ENCODE data around the gene ARHGAP25. TPM values are rescaled to one million over a fixed set of nuclear protein-coding genes. Genes with fewer than 3 reads are reported as not detected.

The ARHGAP25 gene
- total RNA-seq, 2 donors from 2014 or later, result 4.2 to 6.6 TPM

GRCh38 chr2:68741238-68741637 is 6.6 kb downstream of the ARHGAP25 start:
- Histone ChIP-seq H3K27ac (peak overlapping the region in 1 of 4 donors; percentile 49), H3K4me1 (no peaks in the 10 kb centered on the region), H3K27me3 (no peaks in the 10 kb centered on the region), H3K9me3 (no peaks in the 10 kb centered on the region), H3K4me3 (no peak overlapping the region), H3K36me3 (replicated peaks in 1 of 2; ENCODE audit: insufficient read depth in 1 of 2, low read depth in 2 of 2) (no peaks in the 10 kb centered on the region)
- 73 to 80% methylated on average over 3 of the region's 3 CpGs for WGBS, 2 donors
- DNase-seq (no peak), ATAC-seq (no peak)
- TF ChIP-seq, protein P1, sequence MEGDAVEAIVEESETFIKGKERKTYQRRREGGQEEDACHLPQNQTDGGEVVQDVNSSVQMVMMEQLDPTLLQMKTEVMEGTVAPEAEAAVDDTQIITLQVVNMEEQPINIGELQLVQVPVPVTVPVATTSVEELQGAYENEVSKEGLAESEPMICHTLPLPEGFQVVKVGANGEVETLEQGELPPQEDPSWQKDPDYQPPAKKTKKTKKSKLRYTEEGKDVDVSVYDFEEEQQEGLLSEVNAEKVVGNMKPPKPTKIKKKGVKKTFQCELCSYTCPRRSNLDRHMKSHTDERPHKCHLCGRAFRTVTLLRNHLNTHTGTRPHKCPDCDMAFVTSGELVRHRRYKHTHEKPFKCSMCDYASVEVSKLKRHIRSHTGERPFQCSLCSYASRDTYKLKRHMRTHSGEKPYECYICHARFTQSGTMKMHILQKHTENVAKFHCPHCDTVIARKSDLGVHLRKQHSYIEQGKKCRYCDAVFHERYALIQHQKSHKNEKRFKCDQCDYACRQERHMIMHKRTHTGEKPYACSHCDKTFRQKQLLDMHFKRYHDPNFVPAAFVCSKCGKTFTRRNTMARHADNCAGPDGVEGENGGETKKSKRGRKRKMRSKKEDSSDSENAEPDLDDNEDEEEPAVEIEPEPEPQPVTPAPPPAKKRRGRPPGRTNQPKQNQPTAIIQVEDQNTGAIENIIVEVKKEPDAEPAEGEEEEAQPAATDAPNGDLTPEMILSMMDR (IDR thresholded peaks at IDR 0.05), result no peak
- TF ChIP-seq POLR2A (IDR thresholded peaks at IDR 0.05), result no peak
- intact Hi-C loops (cut with DNase I), result no loop called here

- Histone ChIP-seq H3K4me1 (no peaks in the 10 kb centered on the region), H3K4me3 (no peak overlapping the region), H3K27ac (peak overlapping the region in 1 of 4 donors; percentile 49), H3K27me3 (no peaks in the 10 kb centered on the region), H3K9me3 (no peaks in the 10 kb centered on the region), H3K36me3 (replicated peaks in 1 of 2; ENCODE audit: insufficient read depth in 1 of 2, low read depth in 2 of 2) (no peaks in the 10 kb centered on the region)
- WGBS, 2 donors, result 80 to 87% methylated on average over 5 of the region's 5 CpGs
- ATAC-seq (no peak), DNase-seq (no peak)
- intact Hi-C loops (cut with DNase I), result no loop called here
- TF ChIP-seq POLR2A (IDR thresholded peaks at IDR 0.05), result no peak
- TF ChIP-seq, protein P1 (IDR thresholded peaks at IDR 0.05), result no peak
Observed at GRCh38 chr2:68741805-68742306, 7.2 kb downstream of the ARHGAP25 start.

DNA sequence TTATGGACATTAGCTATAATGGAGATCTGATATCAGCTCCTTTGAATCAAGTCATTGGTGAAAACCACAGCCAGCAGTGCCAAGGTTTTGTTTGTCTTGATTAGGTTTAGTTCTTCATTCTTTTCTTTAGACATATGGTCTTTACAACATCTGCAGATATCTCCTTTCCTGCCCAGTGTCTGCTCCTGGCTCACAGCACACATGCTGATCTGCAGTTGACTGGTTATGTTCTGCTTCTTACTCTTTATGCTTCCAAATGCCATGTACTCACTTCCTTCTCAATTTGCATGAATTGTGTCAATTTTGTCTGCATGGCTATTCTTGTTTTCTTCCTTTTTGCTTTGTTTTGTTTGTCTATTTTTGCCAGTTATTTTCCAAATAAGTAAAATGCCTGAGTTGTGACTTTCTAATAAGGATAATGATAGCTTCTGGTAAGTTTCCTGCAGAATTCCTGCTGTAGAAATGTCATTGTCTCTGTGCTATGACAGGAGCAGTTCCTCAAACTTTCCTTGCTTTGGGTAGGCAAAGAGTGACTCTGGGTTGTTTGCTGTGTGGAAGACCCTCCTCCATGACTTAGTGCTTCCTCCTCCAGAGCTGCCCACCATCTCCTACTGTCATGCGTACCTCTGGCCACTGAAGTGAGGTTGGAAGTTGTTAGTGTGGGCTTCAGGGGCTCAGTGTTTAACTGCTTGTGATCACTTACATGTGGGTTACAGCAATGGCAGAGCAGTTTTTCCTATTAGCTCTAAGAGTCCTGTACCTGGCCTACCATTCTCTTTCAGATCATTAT is 8.2 kb downstream of the ARHGAP25 start:
- intact Hi-C loops (cut with DNase I), result no loop called here
- peak overlapping the region in 1 of 4 donors; percentile 49 for H3K27ac ChIP-seq
- no peaks in the 10 kb centered on the region for H3K9me3 ChIP-seq
- TF ChIP-seq POLR2A (IDR thresholded peaks at IDR 0.05), result peak in 1 of 3 donors; percentile 17
- TF ChIP-seq, protein P1 (IDR thresholded peaks at IDR 0.05), result no peak
- H3K4me1 ChIP-seq, result no peaks in the 10 kb centered on the region
- no peak for ATAC-seq
- no peak for DNase-seq
- H3K27me3 ChIP-seq, result no peaks in the 10 kb centered on the region
- 77 to 81% methylated on average over 1 of the region's 1 CpG for WGBS, 2 donors
- H3K36me3 ChIP-seq (replicated peaks in 1 of 2; ENCODE audit: insufficient read depth in 1 of 2, low read depth in 2 of 2), result no peaks in the 10 kb centered on the region
- H3K4me3 ChIP-seq, result no peak overlapping the region

GRCh38 chr2:68743531-68743930 is 8.9 kb downstream of the ARHGAP25 start:
- no peak overlapping the region for H3K4me3 ChIP-seq
- DNase-seq (no peak), ATAC-seq (no peak)
- no peaks in the 10 kb centered on the region for H3K27me3 ChIP-seq
- TF ChIP-seq, protein P1 (IDR thresholded peaks at IDR 0.05), result no peak
- no peak for TF ChIP-seq POLR2A (IDR thresholded peaks at IDR 0.05)
- H3K9me3 ChIP-seq, result no peaks in the 10 kb centered on the region
- H3K4me1 ChIP-seq, result no peaks in the 10 kb centered on the region
- no peak overlapping the region for H3K27ac ChIP-seq
- intact Hi-C loops (cut with DNase I), result no loop called here
- no peaks in the 10 kb centered on the region for H3K36me3 ChIP-seq (replicated peaks in 1 of 2; ENCODE audit: insufficient read depth in 1 of 2, low read depth in 2 of 2)
- 49 to 59% methylated on average over 3 of the region's 3 CpGs for WGBS, 2 donors

All from body of pancreas (tissue), 4 donors.